Retinal pigment epithelial cell (primary cell): Measurements from ENCODE around the gene CHGA.

Source experiments
- DNase-seq: peaks from one replicate; pipeline ENCODE4 v3.0.0-alpha.2; 2010; ENCODE audit warnings: low read depth
- H3K4me3 ChIP-seq: 2 replicates; pipeline ENCODE4 v1.5.1; 2011; ENCODE audit warnings: mild to moderate bottlenecking, low read length, control low read depth, moderate library complexity
- CTCF ChIP-seq: conservative IDR thresholded peaks from 2 replicates; pipeline ENCODE4 v1.5.1; 2011; ENCODE audit warnings: low read depth, low read length, control low read depth, inconsistent platforms

Gene CHGA

GRCh38 chr14:92984082-92984788 lies 61.3 kb downstream of the CHGA start:
- DNase-seq: no peak
- no peak for TF ChIP-seq CTCF
- no peak overlapping the region for H3K4me3 ChIP-seq
